Subcutaneous adipose tissue (tissue), 4 donors: ENCODE results near the gene ACSS1. TPM values are rescaled to one million over a fixed set of nuclear protein-coding genes. Genes with fewer than 3 reads are reported as not detected.

ENCODE experiments used
- CTCF ChIP-seq: fragments of 450-650 bp; IDR thresholded peaks from one replicate; pipeline ENCODE4 v1.5.1; 2016; ENCODE audit warnings: low read depth, mild to moderate bottlenecking, control low read depth, antibody characterized with exemption, moderate library complexity
- total RNA-seq, 4 donors: library from RNA; depleted of rRNA; stranded (reverse); fragments of >200 nt; gene quantifications; one replicate each; pipeline ENCODE4 v1.1.0, GENCODE V29; 2016

Gene ACSS1
- total RNA-seq, 4 donors from 2014 or later = 9.3 to 35.6 (median 16.2) TPM

- TF ChIP-seq CTCF = no peak
Observed at GRCh38 chr20:24968278-24968800, 89.6 kb downstream of the ACSS1 start.

- TF ChIP-seq CTCF = no peak
Observed at GRCh38 chr20:24966317-24967012, 91.5 kb downstream of the ACSS1 start.

- no peak for TF ChIP-seq CTCF
Observed at GRCh38 chr20:24965065-24965919, 92.6 kb downstream of the ACSS1 start.

- no peak for TF ChIP-seq CTCF
Observed at GRCh38 chr20:24964506-24964840, 93.5 kb downstream of the ACSS1 start.

GRCh38 chr20:24963672-24964505, 94.0 kb downstream of the ACSS1 start:
- TF ChIP-seq CTCF = no peak

GRCh38 chr20:24962510-24962909, 95.4 kb downstream of the ACSS1 start:
- TF ChIP-seq CTCF = no peak

- TF ChIP-seq CTCF = no peak
Observed at GRCh38 chr20:24962182-24962492, 95.8 kb downstream of the ACSS1 start.
